CD4-positive, alpha-beta T cell (primary cell): Measurements from ENCODE around the gene TMEM42. TPM values are rescaled to one million over a fixed set of nuclear protein-coding genes. Genes with fewer than 3 reads are reported as not detected.
"Not testable (repeated sequence)": the region's sequence is repeated elsewhere in the genome, so short reads cannot be mapped to it uniquely, and the experiment has no call there.

Source experiments
- ATAC-seq: fragments of 200-7000 bp; cut with Tn5 transposase; one replicate; pipeline ENCODE4 v1.10.0; 2022; ENCODE audit warnings: mild to moderate bottlenecking; ENCODE audit not compliant: poor library complexity
- CTCF ChIA-PET: fragments of 350-600 bp; sonication (Branson Sonifier 250); formaldehyde crosslinking; loops from one replicate; lab custom pipeline; 2021; ENCODE audit warnings: antibody characterized with exemption, inconsistent platforms; lab: Charles Lee
- POLR2A ChIA-PET: fragments of 350-600 bp; sonication (Branson Sonifier 250); formaldehyde crosslinking; loops from one replicate; lab custom pipeline; 2021; ENCODE audit warnings: antibody characterized with exemption, inconsistent platforms; lab: Charles Lee
- DNase-seq, 14 experiments: peaks; one replicate each; pipeline ENCODE4 v3.0.0-alpha.2; 2013 to 2020; ENCODE audit warnings: mixed read lengths in 2 of 14
- H3K27ac ChIP-seq, 2 donors: one replicate each; pipeline versions ENCODE4 v1.5.1 to v1.7.0; 2013; ENCODE audit warnings: low read length in 2 of 2, low read depth in 1 of 2, mild to moderate bottlenecking in 1 of 2
- H3K27me3 ChIP-seq, 2 experiments: 1 replicate in 1 of 2; 2 replicates in 1 of 2; pipeline versions ENCODE4 v1.6.1 to v1.7.0; 2013; ENCODE audit warnings: low read length in 2 of 2, control low read depth in 1 of 2, mild to moderate bottlenecking in 1 of 2, moderate library complexity in 1 of 2; ENCODE audit not compliant: insufficient read depth in 2 of 2, control insufficient read depth in 1 of 2
- H3K36me3 ChIP-seq: one replicate; pipeline ENCODE4 v1.6.1; 2013; ENCODE audit warnings: low read length, control low read depth; ENCODE audit not compliant: insufficient read depth
- H3K4me1 ChIP-seq: one replicate; pipeline ENCODE4 v1.6.1; 2013; ENCODE audit warnings: low read length, control low read depth; ENCODE audit not compliant: insufficient read depth
- H3K4me3 ChIP-seq: one replicate; pipeline ENCODE4 v1.5.1; 2013; ENCODE audit warnings: mild to moderate bottlenecking, low read length, moderate library complexity
- H3K9me3 ChIP-seq, 2 experiments: 1 replicate in 1 of 2; 2 replicates in 1 of 2; pipeline versions ENCODE4 v1.6.1 to v1.7.0; 2013; ENCODE audit warnings: low read length in 2 of 2, mild to moderate bottlenecking in 2 of 2, control low read depth in 1 of 2, moderate library complexity in 1 of 2; ENCODE audit not compliant: control insufficient read depth in 1 of 2, insufficient read depth in 1 of 2
- H3K27ac Mint-ChIP-seq: one replicate; pipeline ENCODE4 v1.8.0; 2020; ENCODE audit warnings: mixed read lengths
- H3K27me3 Mint-ChIP-seq: one replicate; pipeline ENCODE4 v1.8.0; 2021; ENCODE audit warnings: mixed read lengths
- H3K36me3 Mint-ChIP-seq: one replicate; pipeline ENCODE4 v1.8.0; 2021; ENCODE audit warnings: low read depth, mixed read lengths
- H3K4me1 Mint-ChIP-seq: one replicate; pipeline ENCODE4 v1.8.0; 2021; ENCODE audit warnings: low read depth, mixed read lengths
- H3K4me3 Mint-ChIP-seq: one replicate; pipeline ENCODE4 v1.8.0; 2020; ENCODE audit warnings: mild to moderate bottlenecking, mixed read lengths
- H3K9me3 Mint-ChIP-seq: one replicate; pipeline ENCODE4 v1.8.0; 2020; ENCODE audit warnings: mixed read lengths
- CTCF ChIP-seq: fragments of 200-600 bp; IDR thresholded peaks from one replicate; pipeline ENCODE4 v1.8.0; 2022; ENCODE audit warnings: antibody characterized with exemption, mild to moderate bottlenecking
- intact Hi-C, 2 experiments: fragments of 100-400 bp; cut with DNase I in 1 of 2; cut with micrococcal nuclease in 1 of 2; formaldehyde crosslinking; loops; one replicate each; pipeline versions ENCODE4 v1.15.1 to v1.9.0; 2023 to 2025; cut with DNase I, micrococcal nuclease
- total RNA-seq, 174 experiments: library from RNA in 2 of 174; stranded (reverse) in 2 of 174; gene quantifications; one replicate each; pipeline ENCODE4 v1.2.3 and lab custom pipeline; 2021 to 2026

TMEM42 gene
- total RNA-seq, 2 experiments from 2014 or later: 6.8 to 8.0 TPM

- ChIA-PET CTCF (interaction anchor here (0.6 kb wide), 1 partner anchor 58 kb away, joined by 3 read pairs; no protein-coding TSS in a partner anchor), POLR2A (no interaction called here)
- no peak for DNase-seq
- Histone ChIP-seq H3K27me3 (no peaks in the 10 kb centered on the region), H3K27ac (no peak overlapping the region), H3K36me3 (no peaks in the 10 kb centered on the region), H3K4me1 (no peaks in the 10 kb centered on the region), H3K9me3 (no peaks in the 10 kb centered on the region), H3K4me3 (no peak overlapping the region)
- Mint-ChIP-seq H3K27me3 (no peaks in the 10 kb centered on the region), H3K4me1 (no peaks in the 10 kb centered on the region), H3K36me3 (no peaks in the 10 kb centered on the region), H3K4me3 (no peak overlapping the region), H3K27ac (no peak overlapping the region), H3K9me3 (no peaks in the 10 kb centered on the region)
- no peak for TF ChIP-seq CTCF
- intact Hi-C loops: no loop called here
- no peak for ATAC-seq
Observed at GRCh38 chr3:44848634-44849033, 13.1 kb upstream of the TMEM42 start.

- not testable (repeated sequence) for H3K4me3 Mint-ChIP-seq, H3K36me3 Mint-ChIP-seq
Observed at GRCh38 chr3:44856663-44857062, 5.0 kb upstream of the TMEM42 start.

GRCh38 chr3:44860117-44860516 lies 1.6 kb upstream of the TMEM42 start:
- Histone ChIP-seq H3K4me1 (peaks cover 27% of the 10 kb centered on the region), H3K36me3 (no peaks in the 10 kb centered on the region), H3K9me3 (no peaks in the 10 kb centered on the region), H3K27me3 (no peaks in the 10 kb centered on the region), H3K4me3 (no peak overlapping the region), H3K27ac (no peak overlapping the region)
- DNase-seq (no peak), ATAC-seq (no peak)
- peaks cover under 1% of the 10 kb centered on the region for H3K36me3 Mint-ChIP-seq
- ChIA-PET POLR2A (no interaction called here), CTCF (no interaction called here)
- peak overlapping the region; percentile 54 for H3K27ac Mint-ChIP-seq
- H3K4me1 Mint-ChIP-seq: peaks cover 34% of the 10 kb centered on the region
- no peaks in the 10 kb centered on the region for H3K27me3 Mint-ChIP-seq
- TF ChIP-seq CTCF: no peak
- H3K9me3 Mint-ChIP-seq: no peaks in the 10 kb centered on the region
- intact Hi-C loops: loop anchor here in 1 of 2 experiments (5.0 kb wide), 2 partner anchors 117 to 523 kb away; partner anchors contain the start of genes EXOSC7, TCAIM and ZDHHC3
- H3K4me3 Mint-ChIP-seq: peak overlapping the region; percentile 69

More at GRCh38 chr3:44856663-44857062, 5.0 kb upstream of the TMEM42 start:
- intact Hi-C loops, H3K27me3 ChIP-seq, H3K27ac ChIP-seq, POLR2A ChIA-PET, H3K4me1 Mint-ChIP-seq, H3K4me3 ChIP-seq, H3K9me3 ChIP-seq, DNase-seq, CTCF ChIA-PET, H3K4me1 ChIP-seq, H3K27ac Mint-ChIP-seq, H3K9me3 Mint-ChIP-seq, H3K36me3 ChIP-seq, H3K27me3 Mint-ChIP-seq, ATAC-seq: not testable (repeated sequence)

GRCh38 chr3:44862226-44862637 lies 520 bp downstream of the TMEM42 start:
- Histone ChIP-seq H3K36me3 (no peaks in the 10 kb centered on the region), H3K4me3 (peak overlapping the region; percentile 76), H3K27me3 (no peaks in the 10 kb centered on the region), H3K4me1 (peaks cover 48% of the 10 kb centered on the region), H3K9me3 (no peaks in the 10 kb centered on the region), H3K27ac (peak overlapping the region in 1 of 2 donors; percentile 56)
- H3K4me3 Mint-ChIP-seq: peak overlapping the region; percentile 91
- peaks cover 52% of the 10 kb centered on the region for H3K4me1 Mint-ChIP-seq
- H3K9me3 Mint-ChIP-seq: no peaks in the 10 kb centered on the region
- CTCF ChIA-PET: interaction anchor here (0.9 kb wide), 1 partner anchor 11 kb away, joined by 3 read pairs; no protein-coding TSS in a partner anchor
- TF ChIP-seq CTCF: no peak
- ATAC-seq (peak; percentile 17), DNase-seq (peak in 1 of 14 experiments; percentile 25)
- peak overlapping the region; percentile 88 for H3K27ac Mint-ChIP-seq
- H3K36me3 Mint-ChIP-seq: peaks cover 4% of the 10 kb centered on the region
- POLR2A ChIA-PET: interaction anchor here (0.6 to 1.2 kb wide), 2 partner anchors 114 to 524 kb away, joined by 3 to 6 read pairs; partner anchors contain the start of genes EXOSC7, TCAIM and ZDHHC3
- no peaks in the 10 kb centered on the region for H3K27me3 Mint-ChIP-seq
- intact Hi-C loops: loop anchor here in 1 of 2 experiments (2.0 to 5.0 kb wide), 3 partner anchors 115 to 525 kb away; partner anchors contain the start of genes EXOSC7, TCAIM and ZDHHC3
